Measurements from ENCODE around the gene MVK.

GRCh38 chr12:109573914-109574244 is 285 bp downstream of the MVK start:
- TF ChIP-seq CTCF (IDR thresholded peaks at IDR 0.05) (no peak), POLR2A (IDR thresholded peaks at IDR 0.05) (no peak), EP300 (IDR thresholded peaks at IDR 0.05) (no peak)

Data from stomach (tissue), 4 donors.